ENCODE results near the gene MN1. TPM values are rescaled to one million over a fixed set of nuclear protein-coding genes. Genes with fewer than 3 reads are reported as not detected.

MN1 gene
- total RNA-seq, 4 donors from 2014 or later: 1.7 to 7.0 (median 2.4) TPM

DNA sequence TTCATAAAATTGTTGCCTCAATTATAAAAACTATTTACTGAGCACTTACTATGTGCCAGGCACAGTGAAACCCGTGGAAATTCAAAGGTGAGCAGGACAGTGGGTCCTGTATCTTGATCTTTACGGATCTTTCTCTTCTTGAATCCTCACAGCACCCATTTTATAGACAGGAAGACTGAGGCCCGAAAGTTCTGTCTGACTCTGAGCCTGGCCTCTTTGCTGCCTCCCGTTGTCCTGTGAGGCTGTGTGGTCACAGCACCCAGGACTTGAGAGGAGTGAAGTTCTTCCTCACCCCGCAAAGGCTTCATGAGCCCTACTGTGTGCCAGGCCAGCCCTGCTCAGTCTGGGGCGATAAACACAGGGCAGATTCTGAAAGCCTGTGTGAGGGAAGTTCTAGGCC is 13.4 kb upstream of the MN1 start:
- 86 to 91% methylated on average over 6 of the region's 6 CpGs for WGBS, 2 donors
- DNase-seq (ENCODE audit: low spot score in 2 of 2): no peak
- no peak for TF ChIP-seq POLR2A (IDR thresholded peaks at IDR 0.05)
- TF ChIP-seq, protein P1, sequence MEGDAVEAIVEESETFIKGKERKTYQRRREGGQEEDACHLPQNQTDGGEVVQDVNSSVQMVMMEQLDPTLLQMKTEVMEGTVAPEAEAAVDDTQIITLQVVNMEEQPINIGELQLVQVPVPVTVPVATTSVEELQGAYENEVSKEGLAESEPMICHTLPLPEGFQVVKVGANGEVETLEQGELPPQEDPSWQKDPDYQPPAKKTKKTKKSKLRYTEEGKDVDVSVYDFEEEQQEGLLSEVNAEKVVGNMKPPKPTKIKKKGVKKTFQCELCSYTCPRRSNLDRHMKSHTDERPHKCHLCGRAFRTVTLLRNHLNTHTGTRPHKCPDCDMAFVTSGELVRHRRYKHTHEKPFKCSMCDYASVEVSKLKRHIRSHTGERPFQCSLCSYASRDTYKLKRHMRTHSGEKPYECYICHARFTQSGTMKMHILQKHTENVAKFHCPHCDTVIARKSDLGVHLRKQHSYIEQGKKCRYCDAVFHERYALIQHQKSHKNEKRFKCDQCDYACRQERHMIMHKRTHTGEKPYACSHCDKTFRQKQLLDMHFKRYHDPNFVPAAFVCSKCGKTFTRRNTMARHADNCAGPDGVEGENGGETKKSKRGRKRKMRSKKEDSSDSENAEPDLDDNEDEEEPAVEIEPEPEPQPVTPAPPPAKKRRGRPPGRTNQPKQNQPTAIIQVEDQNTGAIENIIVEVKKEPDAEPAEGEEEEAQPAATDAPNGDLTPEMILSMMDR (IDR thresholded peaks at IDR 0.05): no peak
- no peak overlapping the region for H3K4me3 ChIP-seq (ENCODE audit: low read depth, poor library complexity, severe bottlenecking)
- intact Hi-C loops (cut with DNase I; ENCODE audit: low total_unique reads): no loop called here

DNA sequence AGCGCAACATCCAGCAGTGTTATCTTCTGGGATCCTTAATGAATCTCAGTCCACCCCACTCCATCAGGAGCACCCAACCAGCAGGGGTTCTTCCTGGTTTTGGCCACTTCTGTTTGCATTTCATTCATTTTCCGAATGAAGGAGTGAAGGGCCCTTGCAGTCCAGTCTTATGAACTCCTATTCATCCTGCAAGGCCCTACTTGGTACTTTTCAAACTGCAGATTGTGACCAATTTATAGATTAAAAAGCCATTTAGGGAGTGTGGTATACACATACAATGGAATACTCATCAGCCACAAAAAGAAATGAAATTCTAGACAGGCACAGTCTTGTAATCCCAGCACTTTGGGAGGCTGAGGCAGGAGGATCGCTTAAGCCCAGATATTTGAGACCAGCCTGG is 10.2 kb upstream of the MN1 start:
- no peak for DNase-seq (ENCODE audit: low spot score in 2 of 2)
- H3K4me3 ChIP-seq (ENCODE audit: low read depth, poor library complexity, severe bottlenecking): no peak overlapping the region
- intact Hi-C loops (cut with DNase I; ENCODE audit: low total_unique reads): no loop called here
- no peak for TF ChIP-seq POLR2A (IDR thresholded peaks at IDR 0.05)
- TF ChIP-seq, protein P1 (IDR thresholded peaks at IDR 0.05): no peak
- WGBS, 2 donors: 90 to 99% methylated on average over 3 of the region's 3 CpGs

DNA sequence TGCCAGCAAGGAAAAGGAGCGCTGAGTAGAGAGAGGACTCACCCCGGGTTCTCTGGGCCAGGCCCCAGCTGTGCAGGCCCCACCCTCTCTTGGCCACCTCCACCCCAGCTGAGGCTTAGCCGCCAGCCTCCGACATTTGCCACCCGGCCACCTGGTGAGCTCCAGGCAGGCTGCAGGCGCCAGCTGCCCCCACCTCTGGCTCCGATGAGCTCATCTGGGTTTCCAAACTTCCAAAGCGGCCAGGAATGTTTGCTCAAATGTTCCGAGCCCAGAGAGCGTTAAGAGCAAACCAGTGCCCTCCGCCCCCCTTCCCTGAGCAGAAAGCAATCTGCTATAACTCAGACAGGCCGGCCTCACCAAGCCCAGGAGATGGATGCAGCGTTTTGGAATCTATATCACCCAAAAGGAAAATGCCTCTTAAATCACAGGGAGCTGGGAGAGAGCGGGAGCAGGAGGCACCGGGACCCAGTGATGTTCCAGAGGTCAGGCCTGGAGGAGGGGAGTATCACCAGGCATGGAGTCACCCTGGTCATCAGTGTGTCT is 9.1 kb upstream of the MN1 start:
- H3K4me3 ChIP-seq (ENCODE audit: low read depth, poor library complexity, severe bottlenecking): no peak overlapping the region
- TF ChIP-seq, protein P1 (IDR thresholded peaks at IDR 0.05): no peak
- no peak for TF ChIP-seq POLR2A (IDR thresholded peaks at IDR 0.05)
- DNase-seq (ENCODE audit: low spot score in 2 of 2): peak in 1 of 2 donors; percentile 67
- intact Hi-C loops (cut with DNase I; ENCODE audit: low total_unique reads): no loop called here
- WGBS, 2 donors: 34 to 57% methylated on average over 15 of the region's 15 CpGs

DNA sequence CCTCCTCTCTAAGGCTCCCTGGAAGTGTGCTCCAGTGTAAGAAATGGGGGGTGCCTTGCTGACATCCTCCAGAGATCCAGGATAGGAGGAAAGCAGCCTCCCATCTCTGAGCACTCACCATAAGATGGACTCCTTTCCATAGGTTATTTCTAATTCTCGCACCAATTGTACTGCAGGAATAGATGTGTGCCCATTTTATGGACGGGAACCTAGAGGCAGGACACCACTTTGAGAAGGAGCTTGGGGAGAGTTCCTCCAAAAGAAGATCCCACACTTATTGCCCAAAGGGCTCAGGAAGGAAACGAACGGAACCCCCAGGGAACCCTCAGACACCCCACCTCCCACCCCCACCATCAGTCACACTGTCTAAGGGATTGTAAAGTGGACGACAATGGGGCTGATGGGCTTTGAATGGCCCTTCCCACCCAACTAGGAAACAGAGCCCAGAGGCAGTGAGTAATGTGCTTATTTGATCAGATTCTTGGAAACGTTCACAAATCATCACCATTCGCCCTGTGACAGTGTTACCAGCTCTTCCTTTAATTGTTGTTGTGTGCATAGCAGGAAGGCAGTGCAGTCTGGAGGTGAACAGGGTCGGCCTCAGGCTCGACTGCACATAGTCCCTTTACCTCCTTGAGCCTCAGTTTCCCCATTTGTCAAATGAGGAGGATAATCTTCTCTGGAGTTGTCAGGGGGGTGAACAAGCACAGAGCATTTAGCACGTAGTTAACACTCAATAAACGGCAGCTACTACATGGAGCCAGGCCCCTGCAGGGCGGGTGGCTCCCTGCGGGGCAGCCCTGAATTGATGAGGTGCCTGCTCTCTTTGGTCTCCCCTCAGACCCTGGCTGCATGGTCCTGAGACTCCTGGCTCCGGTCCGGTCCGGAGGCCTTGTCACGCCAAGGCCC is 8.4 kb upstream of the MN1 start:
- WGBS, 2 donors: 36 to 38% methylated on average over 17 of the region's 17 CpGs
- DNase-seq (ENCODE audit: low spot score in 2 of 2): no peak
- no peak for TF ChIP-seq POLR2A (IDR thresholded peaks at IDR 0.05)
- TF ChIP-seq, protein P1 (IDR thresholded peaks at IDR 0.05): no peak
- no peak overlapping the region for H3K4me3 ChIP-seq (ENCODE audit: low read depth, poor library complexity, severe bottlenecking)
- intact Hi-C loops (cut with DNase I; ENCODE audit: low total_unique reads): no loop called here

DNA sequence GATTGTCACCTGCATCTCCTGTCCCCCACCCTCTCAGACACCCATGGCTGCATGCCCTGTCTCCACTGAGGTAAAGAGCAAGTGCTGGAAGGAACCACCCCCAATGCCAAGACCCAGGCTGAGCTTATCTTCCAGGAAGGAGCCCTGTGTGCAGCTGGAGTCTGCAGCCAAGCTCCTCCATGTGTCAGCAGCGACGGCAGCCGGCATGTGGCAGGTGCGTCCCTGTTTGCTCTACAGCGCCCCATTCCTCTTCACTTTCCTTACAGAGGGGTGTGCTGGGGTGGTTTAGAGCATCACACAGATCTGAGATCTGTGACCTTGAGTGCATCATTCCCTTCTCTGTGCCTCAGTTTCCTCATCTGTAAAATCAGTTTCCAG is 7.7 kb upstream of the MN1 start:
- WGBS, 2 donors: 50 to 54% methylated on average over 5 of the region's 5 CpGs
- DNase-seq (ENCODE audit: low spot score in 2 of 2): no peak
- intact Hi-C loops (cut with DNase I; ENCODE audit: low total_unique reads): no loop called here
- H3K4me3 ChIP-seq (ENCODE audit: low read depth, poor library complexity, severe bottlenecking): no peak overlapping the region
- no peak for TF ChIP-seq POLR2A (IDR thresholded peaks at IDR 0.05)
- TF ChIP-seq, protein P1 (IDR thresholded peaks at IDR 0.05): no peak
